Body of pancreas (tissue), 4 donors: Measurements from ENCODE around the gene PRICKLE4. TPM values are rescaled to one million over a fixed set of nuclear protein-coding genes. Genes with fewer than 3 reads are reported as not detected.

Experiments
- ATAC-seq: fragments of 150-250 bp; one replicate; pipeline ENCODE4 v1.9.1; 2016
- DNase-seq, 4 donors: peaks; one replicate each; pipeline ENCODE4 v3.0.0-alpha.2; 2019
- H3K27ac ChIP-seq, 4 donors: fragments of 200-600 bp; sonication (generic); 1 replicate in 3 of 4; 2 replicates in 1 of 4; pipeline versions ENCODE4 v1.5.1 to v1.6.1; 2016 to 2019; ENCODE audit warnings: mild to moderate bottlenecking in 1 of 4, mixed read lengths in 1 of 4, moderate library complexity in 1 of 4
- H3K27me3 ChIP-seq, 2 donors: fragments of 200-600 bp; sonication (generic); one replicate each; pipeline ENCODE4 v1.6.0; 2016; ENCODE audit warnings: mild to moderate bottlenecking in 1 of 2
- H3K36me3 ChIP-seq, 2 donors: fragments of 200-600 bp; sonication (generic); replicated peaks in 1 of 2; 2 replicates each; pipeline ENCODE4 v1.5.1; 2016; ENCODE audit warnings: low read depth in 2 of 2; ENCODE audit not compliant: insufficient read depth in 1 of 2
- H3K4me1 ChIP-seq: fragments of 200-600 bp; sonication (generic); one replicate; pipeline ENCODE4 v1.6.0; 2016
- H3K4me3 ChIP-seq, 2 donors: fragments of 200-600 bp; sonication (generic); 1 replicate in 1 of 2; 2 replicates in 1 of 2; pipeline ENCODE4 v1.5.1; 2016 to 2019
- H3K9me3 ChIP-seq, 3 donors: fragments of 200-600 bp; sonication (generic); 1 replicate in 2 of 3; 2 replicates in 1 of 3; pipeline ENCODE4 v1.5.1; 2016
- CTCF ChIP-seq, 7 experiments: fragments of 450-650 bp in 4 of 7; fragments of 200-600 bp in 3 of 7; sonication (generic) in 3 of 7; IDR thresholded peaks; one replicate each; pipeline ENCODE4 v1.5.1; 2016 to 2019; ENCODE audit warnings: antibody characterized with exemption in 7 of 7
- POLR2A ChIP-seq, 3 donors: fragments of 450-650 bp; IDR thresholded peaks; one replicate each; pipeline ENCODE4 v1.6.1; 2016; ENCODE audit warnings: antibody characterized with exemption in 3 of 3, mild to moderate bottlenecking in 2 of 3
- WGBS, 2 donors: methylation state at CpG; one replicate each; pipeline ENCODE4 v1.1.5; 2017; 5-methylcytosine and 5-hydroxymethylcytosine counted together
- intact Hi-C: fragments of 100-400 bp; cut with DNase I; formaldehyde crosslinking; loops from one replicate; pipeline ENCODE4 v1.15.1; 2023
- total RNA-seq, 2 donors: library from RNA; depleted of rRNA; stranded (reverse); fragments of >200 nt; gene quantifications; one replicate each; pipeline ENCODE4 v1.1.0, GENCODE V29; 2016

The PRICKLE4 gene
- total RNA-seq, 2 donors from 2014 or later = 4.4 to 16.8 TPM

DNA sequence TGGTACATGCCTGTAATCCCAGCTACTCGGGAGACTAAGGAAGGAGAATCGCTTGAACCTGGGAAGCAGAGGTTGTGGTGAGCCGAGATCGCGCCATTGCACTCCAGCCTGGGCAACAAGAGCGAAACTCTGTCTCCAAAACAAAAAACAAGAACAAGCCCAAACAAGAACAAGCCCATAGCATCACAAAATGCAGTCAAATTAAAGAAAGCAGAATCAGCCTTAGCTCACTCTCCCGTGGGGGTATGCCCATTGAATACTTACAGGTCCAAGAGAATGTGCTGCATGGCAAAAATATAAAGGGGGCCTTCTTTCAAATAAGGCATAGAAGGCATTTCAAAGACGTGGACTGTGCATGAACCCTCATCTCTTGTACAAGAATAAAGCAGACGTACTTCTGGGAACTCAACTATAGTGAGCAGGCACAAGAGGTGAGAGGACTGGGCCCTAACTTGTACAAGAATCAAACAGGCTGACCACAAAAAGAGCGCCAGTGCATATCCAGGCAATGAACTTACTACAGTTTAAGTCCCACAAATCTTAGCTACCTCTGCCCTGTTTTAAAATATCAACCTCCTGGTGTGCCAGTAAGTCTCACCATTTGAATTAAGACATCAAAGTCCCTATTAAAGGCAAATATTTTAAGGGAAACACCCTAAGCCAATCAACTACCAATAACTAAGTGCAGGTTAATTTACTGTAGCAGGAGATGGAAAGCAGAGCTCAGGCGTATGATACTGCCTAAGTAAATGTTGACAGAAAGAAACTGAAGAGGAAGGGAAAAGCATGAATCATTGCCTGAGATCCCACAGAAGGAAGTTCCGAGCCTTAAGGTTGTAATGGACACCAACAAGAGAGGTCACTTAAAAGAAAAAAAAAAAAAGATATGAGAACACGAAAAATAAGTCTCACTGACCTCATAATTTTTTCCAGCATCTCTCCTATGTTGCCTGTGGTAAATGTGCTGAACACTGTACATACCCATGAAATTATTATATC, 44.3 kb downstream of the PRICKLE4 start:
- no peak overlapping the region for H3K4me3 ChIP-seq
- H3K36me3 ChIP-seq = no peaks in the 10 kb centered on the region
- no peaks in the 10 kb centered on the region for H3K27me3 ChIP-seq
- WGBS, 2 donors = 78 to 81% methylated on average over 13 of the region's 13 CpGs
- no peak for TF ChIP-seq CTCF (IDR thresholded peaks at IDR 0.05)
- no peak for TF ChIP-seq POLR2A (IDR thresholded peaks at IDR 0.05)
- H3K27ac ChIP-seq = no peak overlapping the region
- ATAC-seq (no peak), DNase-seq (no peak)
- intact Hi-C loops = no loop called here
- H3K4me1 ChIP-seq = no peaks in the 10 kb centered on the region
- H3K9me3 ChIP-seq = no peaks in the 10 kb centered on the region

GRCh38 chr6:41826343-41827022, 45.9 kb downstream of the PRICKLE4 start:
- TF ChIP-seq POLR2A (IDR thresholded peaks at IDR 0.05) (no peak), CTCF (IDR thresholded peaks at IDR 0.05) (no peak)
- H3K4me3 ChIP-seq = no peak overlapping the region
- H3K36me3 ChIP-seq = no peaks in the 10 kb centered on the region
- intact Hi-C loops = no loop called here
- no peaks in the 10 kb centered on the region for H3K9me3 ChIP-seq
- H3K4me1 ChIP-seq = no peaks in the 10 kb centered on the region
- DNase-seq (no peak), ATAC-seq (no peak)
- no peaks in the 10 kb centered on the region for H3K27me3 ChIP-seq
- no peak overlapping the region for H3K27ac ChIP-seq
- 89 to 98% methylated on average over 2 of the region's 2 CpGs for WGBS, 2 donors

- H3K9me3 ChIP-seq = no peaks in the 10 kb centered on the region
- WGBS, 2 donors = 78% methylated on average over 3 of the region's 3 CpGs
- no peaks in the 10 kb centered on the region for H3K4me1 ChIP-seq
- TF ChIP-seq POLR2A (IDR thresholded peaks at IDR 0.05) (no peak), CTCF (IDR thresholded peaks at IDR 0.05) (no peak)
- DNase-seq (no peak), ATAC-seq (no peak)
- no peak overlapping the region for H3K27ac ChIP-seq
- H3K4me3 ChIP-seq = no peak overlapping the region
- intact Hi-C loops = no loop called here
- H3K27me3 ChIP-seq = no peaks in the 10 kb centered on the region
- H3K36me3 ChIP-seq = no peaks in the 10 kb centered on the region
Measured at GRCh38 chr6:41832263-41832662, 51.7 kb downstream of the PRICKLE4 start.

DNA sequence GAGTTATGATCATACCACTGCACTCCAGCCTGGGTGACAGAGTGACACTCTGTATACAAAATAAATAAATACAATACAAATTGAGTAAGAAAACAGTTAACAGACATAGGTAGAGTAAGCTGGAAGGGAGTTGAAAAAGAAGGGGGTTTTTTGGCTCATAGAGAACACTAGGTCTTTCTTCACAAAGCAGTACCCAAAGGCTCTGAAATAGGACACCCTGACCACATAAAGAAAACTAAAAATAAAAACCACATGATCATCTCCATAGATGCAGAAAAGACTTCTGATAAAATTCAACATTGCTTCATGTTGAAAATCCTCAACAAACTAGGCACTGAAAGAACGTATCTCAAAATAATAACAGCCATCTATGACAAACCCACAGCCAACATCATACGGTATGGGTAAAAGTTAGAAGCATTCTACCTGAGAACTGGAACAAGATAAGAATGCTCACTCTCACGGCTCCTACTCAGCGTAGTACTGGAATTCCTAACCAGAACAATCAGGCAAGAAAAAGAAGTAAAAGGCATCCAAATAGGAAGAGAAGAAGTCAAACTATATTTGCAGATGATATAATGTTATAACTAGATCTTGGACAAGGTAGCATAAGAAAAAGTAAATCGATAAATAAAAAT, 55.6 kb downstream of the PRICKLE4 start:
- H3K27me3 ChIP-seq = no peaks in the 10 kb centered on the region
- no peaks in the 10 kb centered on the region for H3K9me3 ChIP-seq
- no peak overlapping the region for H3K4me3 ChIP-seq
- H3K36me3 ChIP-seq = no peaks in the 10 kb centered on the region
- no peak overlapping the region for H3K27ac ChIP-seq
- DNase-seq (no peak), ATAC-seq (no peak)
- no peaks in the 10 kb centered on the region for H3K4me1 ChIP-seq
- TF ChIP-seq POLR2A (IDR thresholded peaks at IDR 0.05) (no peak), CTCF (IDR thresholded peaks at IDR 0.05) (no peak)
- intact Hi-C loops = no loop called here
- 90 to 92% methylated on average over 5 of the region's 5 CpGs for WGBS, 2 donors
